ENCODE results near the gene GPR84. TPM values are rescaled to one million over a fixed set of nuclear protein-coding genes. Genes with fewer than 3 reads are reported as not detected.
A peak's percentile ranks its signal among the peaks of the same experiment; 100 is the strongest.

Gene GPR84
- total and polyA plus RNA-seq, 2 experiments from 2014 or later, result not detected

MicroRNAs encoded within 50 kb of the gene (microRNA counts, 767-probe panel; counts per million panel counts)
- microRNA hsa-miR-148b-3p, result 8,148 counts per million, percentile 49 among the panel's probes with 10 or more counts

Small RNA genes within 50 kb of the gene (microRNA-seq; reads per million reads assigned to microRNA genes)
- 35.4 reads per million, percentile 50 among the genes with 10 or more reads in this experiment for gene MIR148B

Small RNA genes within 50 kb of the gene (small RNA-seq; reads per million reads assigned to genes)
- gene MIR148B (ENCODE audit: low replicate concordance) (29.5 reads per million, percentile 98 among the genes with 10 or more reads in this experiment), gene RN7SL744P (ENCODE audit: low replicate concordance) (not detected), gene RNU6-950P (ENCODE audit: low replicate concordance) (not detected)

Other genes starting within 250 kb of the GPR84 start
- gene SMUG1, start 175.5 kb downstream of the GPR84 start, total RNA-seq (2014; rRNA removed; shearing (Covaris generic)), result 19.6 and 23.8 TPM in 2 replicates
- gene SMUG1, start 175.5 kb downstream of the GPR84 start, polyA plus RNA-seq (2016; fragmentation: Nextera tagmentation; extraction: Ambion mirVana), result 21.8 and 23.1 TPM in 2 replicates
- 193 and 212 TPM in 2 replicates for gene CBX5, start 84.4 kb downstream of the GPR84 start, total RNA-seq (2014; rRNA removed; shearing (Covaris generic))
- 152 and 175 TPM in 2 replicates for gene CBX5, start 84.4 kb downstream of the GPR84 start, polyA plus RNA-seq (2016; fragmentation: Nextera tagmentation; extraction: Ambion mirVana)
- gene HNRNPA1, start 83.8 kb downstream of the GPR84 start, total RNA-seq (2014; rRNA removed; shearing (Covaris generic)), result 1,104 and 1,281 TPM in 2 replicates
- gene HNRNPA1, start 83.8 kb downstream of the GPR84 start, polyA plus RNA-seq (2016; fragmentation: Nextera tagmentation; extraction: Ambion mirVana), result 2,363 and 2,576 TPM in 2 replicates
- gene NFE2, start 63.5 kb downstream of the GPR84 start, total RNA-seq (2014; rRNA removed; shearing (Covaris generic)), result 0.27 and 1.3 TPM in 2 replicates
- 1.8 and 3.0 TPM in 2 replicates for gene NFE2, start 63.5 kb downstream of the GPR84 start, polyA plus RNA-seq (2016; fragmentation: Nextera tagmentation; extraction: Ambion mirVana)
- 72.5 and 91.2 TPM in 2 replicates for gene COPZ1, start 39.4 kb downstream of the GPR84 start, total RNA-seq (2014; rRNA removed; shearing (Covaris generic))
- gene COPZ1, start 39.4 kb downstream of the GPR84 start, polyA plus RNA-seq (2016; fragmentation: Nextera tagmentation; extraction: Ambion mirVana), result 72.7 and 79.9 TPM in 2 replicates
- gene ZNF385A, start 20.2 kb upstream of the GPR84 start, total RNA-seq (2014; rRNA removed; shearing (Covaris generic)), result 10.9 and 22.3 TPM in 2 replicates
- gene ZNF385A, start 20.2 kb upstream of the GPR84 start, polyA plus RNA-seq (2016; fragmentation: Nextera tagmentation; extraction: Ambion mirVana), result 19.6 and 21.7 TPM in 2 replicates
- 23.7 and 24.2 TPM in 2 replicates for gene ITGA5, start 54.8 kb upstream of the GPR84 start, total RNA-seq (2014; rRNA removed; shearing (Covaris generic))
- gene ITGA5, start 54.8 kb upstream of the GPR84 start, polyA plus RNA-seq (2016; fragmentation: Nextera tagmentation; extraction: Ambion mirVana), result 5.9 and 7.3 TPM in 2 replicates
- gene GTSF1, start 109.1 kb upstream of the GPR84 start, total RNA-seq (2014; rRNA removed; shearing (Covaris generic)), result not detected in 2 replicates
- gene GTSF1, start 109.1 kb upstream of the GPR84 start, polyA plus RNA-seq (2016; fragmentation: Nextera tagmentation; extraction: Ambion mirVana), result 1.3 and 2.3 TPM in 2 replicates
- not detected in 2 replicates for gene NCKAP1L, start 133.3 kb upstream of the GPR84 start, total RNA-seq (2014; rRNA removed; shearing (Covaris generic))
- gene NCKAP1L, start 133.3 kb upstream of the GPR84 start, polyA plus RNA-seq (2016; fragmentation: Nextera tagmentation; extraction: Ambion mirVana), result 0.12 TPM in 1 of 2 replicates, not detected in the other
- gene PDE1B, start 185.1 kb upstream of the GPR84 start, total RNA-seq (2014; rRNA removed; shearing (Covaris generic)), result 0.59 and 2.2 TPM in 2 replicates
- gene PDE1B, start 185.1 kb upstream of the GPR84 start, polyA plus RNA-seq (2016; fragmentation: Nextera tagmentation; extraction: Ambion mirVana), result 0.28 and 0.52 TPM in 2 replicates
- gene PPP1R1A, start 224.2 kb upstream of the GPR84 start, total RNA-seq (2014; rRNA removed; shearing (Covaris generic)), result 7.6 and 8.4 TPM in 2 replicates
- 26.6 and 26.9 TPM in 2 replicates for gene PPP1R1A, start 224.2 kb upstream of the GPR84 start, polyA plus RNA-seq (2016; fragmentation: Nextera tagmentation; extraction: Ambion mirVana)